RKO (cell line): ENCODE measurements around the gene PSMD7.
"Not testable (repeated sequence)": the region's sequence is repeated elsewhere in the genome, so short reads cannot be mapped to it uniquely, and the experiment has no call there.

Experiments used
- DNase-seq: peaks from one replicate; pipeline ENCODE4 v3.0.0-alpha.2; 2016; ENCODE audit warnings: low spot score

The PSMD7 gene

DNA sequence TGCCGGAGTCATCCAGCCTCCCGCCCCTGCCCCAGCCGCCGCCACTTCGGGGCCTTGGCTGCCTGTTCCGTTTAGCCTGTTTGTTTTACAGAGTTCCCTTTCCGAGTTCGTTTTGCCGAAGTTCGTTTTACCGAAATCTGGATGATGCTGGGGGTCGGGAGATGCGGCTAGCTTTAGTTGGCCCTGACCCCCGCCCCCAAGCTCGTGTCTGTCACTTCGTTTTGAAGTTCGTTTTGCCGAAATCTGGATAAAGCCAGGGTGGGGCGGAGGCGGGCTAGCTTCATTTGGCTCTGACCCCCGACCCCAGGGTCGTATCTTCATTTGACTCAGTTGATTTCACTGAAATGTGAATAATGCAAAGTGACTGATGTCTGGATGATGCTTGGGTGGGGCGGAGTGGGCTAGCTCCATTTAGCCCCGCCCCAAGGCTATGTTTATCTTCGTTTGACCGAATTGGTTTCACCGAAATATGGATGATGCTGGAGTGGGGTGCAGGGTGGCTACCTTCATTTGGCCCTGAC, 591 bp downstream of the PSMD7 start:
- DNase-seq = peak; percentile 46

DNA sequence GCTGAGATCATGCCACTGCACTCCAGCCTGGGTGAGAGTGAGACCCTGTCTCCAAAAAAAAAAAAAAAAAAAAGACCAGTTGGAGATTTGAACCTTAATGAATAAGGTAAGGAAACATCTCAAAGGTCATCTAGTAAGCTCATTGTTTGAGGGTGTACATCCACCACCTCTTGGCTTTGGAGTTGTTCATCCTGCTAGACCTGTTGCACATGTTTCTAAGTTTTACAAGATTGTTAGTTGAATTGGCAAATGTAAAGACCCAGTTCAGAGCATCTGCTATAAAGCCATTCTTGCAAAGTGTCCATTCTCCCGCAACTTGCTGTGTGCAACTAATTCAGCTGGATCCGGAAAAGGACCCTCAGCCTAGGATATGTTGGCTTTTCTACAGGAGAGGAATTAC, 1.5 kb downstream of the PSMD7 start:
- no peak for DNase-seq

DNA sequence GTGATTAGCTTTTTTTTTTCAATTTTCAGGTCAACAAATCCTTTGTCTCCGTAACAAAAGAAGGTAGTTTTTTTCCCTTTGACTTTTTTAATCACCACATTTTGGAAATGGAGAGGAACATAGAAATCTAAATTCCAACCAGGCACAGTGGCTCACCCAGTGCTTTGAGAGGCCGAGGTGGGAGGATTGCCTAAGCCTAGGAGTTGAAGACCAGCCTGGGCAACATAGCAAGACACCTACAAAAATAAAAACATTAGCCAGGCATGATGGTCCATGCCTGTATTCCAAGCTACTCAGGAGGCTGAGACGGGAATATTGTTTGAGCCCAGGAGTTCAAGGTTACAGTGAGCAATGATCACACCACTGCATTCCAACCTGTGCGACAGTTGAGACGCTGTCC, 5.7 kb downstream of the PSMD7 start:
- DNase-seq = no peak

DNA sequence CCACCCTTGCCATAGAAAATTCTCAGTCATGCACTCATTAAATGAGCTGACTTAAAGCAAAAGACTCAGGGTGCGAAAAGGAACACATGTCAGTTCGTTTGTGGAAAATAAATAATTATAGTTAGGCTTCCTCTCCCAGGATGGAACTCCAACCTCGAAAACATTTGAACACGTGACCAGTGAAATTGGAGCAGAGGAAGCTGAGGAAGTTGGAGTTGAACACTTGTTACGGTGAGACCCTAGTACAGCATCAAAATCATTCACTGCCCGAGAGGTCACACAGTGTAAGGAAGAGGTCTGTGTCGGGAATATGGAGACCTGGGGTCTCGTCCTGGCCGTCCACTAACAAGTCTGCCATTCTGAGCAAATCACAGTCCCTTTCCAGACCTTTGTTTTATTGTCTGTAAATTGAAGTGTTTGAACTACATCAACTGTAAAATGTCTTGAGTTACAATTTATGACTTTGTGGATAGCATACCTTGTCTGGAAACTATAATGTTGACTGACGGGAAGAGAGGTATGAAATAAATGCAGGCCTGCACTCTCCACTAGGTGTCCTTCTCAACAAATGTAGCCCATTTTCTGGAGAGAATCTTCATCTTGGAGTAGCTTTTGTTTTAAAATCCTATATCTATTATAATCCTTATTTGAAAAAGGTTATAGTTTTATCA, 7.7 kb downstream of the PSMD7 start:
- peak; percentile 46 for DNase-seq

DNA sequence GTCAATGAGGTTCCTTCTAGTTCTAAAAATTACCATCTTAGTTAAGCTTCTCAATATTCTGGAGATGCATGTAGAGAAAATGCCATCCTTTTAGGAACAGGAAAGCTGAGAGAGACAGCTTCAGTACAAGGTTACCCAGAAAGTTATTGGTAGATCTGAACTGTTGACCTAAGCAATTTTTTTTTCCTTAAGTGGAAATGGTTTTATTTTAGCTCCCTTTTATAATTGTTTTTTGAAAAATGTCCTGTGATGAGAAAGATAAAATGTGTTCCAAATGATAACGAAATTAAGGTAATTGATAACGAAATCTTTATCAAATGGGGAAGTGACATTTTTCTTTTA, 8.2 kb downstream of the PSMD7 start:
- no peak for DNase-seq

DNA sequence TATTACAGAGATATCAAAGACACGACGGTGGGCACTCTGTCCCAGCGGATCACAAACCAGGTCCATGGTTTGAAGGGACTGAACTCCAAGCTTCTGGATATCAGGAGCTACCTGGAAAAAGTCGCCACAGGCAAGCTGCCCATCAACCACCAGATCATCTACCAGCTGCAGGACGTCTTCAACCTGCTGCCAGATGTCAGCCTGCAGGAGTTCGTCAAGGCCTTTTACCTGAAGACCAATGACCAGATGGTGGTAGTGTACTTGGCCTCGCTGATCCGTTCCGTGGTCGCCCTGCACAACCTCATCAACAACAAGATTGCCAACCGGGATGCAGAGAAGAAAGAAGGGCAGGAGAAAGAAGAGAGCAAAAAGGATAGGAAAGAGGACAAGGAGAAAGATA, 8.7 kb downstream of the PSMD7 start:
- DNase-seq = no peak

DNA sequence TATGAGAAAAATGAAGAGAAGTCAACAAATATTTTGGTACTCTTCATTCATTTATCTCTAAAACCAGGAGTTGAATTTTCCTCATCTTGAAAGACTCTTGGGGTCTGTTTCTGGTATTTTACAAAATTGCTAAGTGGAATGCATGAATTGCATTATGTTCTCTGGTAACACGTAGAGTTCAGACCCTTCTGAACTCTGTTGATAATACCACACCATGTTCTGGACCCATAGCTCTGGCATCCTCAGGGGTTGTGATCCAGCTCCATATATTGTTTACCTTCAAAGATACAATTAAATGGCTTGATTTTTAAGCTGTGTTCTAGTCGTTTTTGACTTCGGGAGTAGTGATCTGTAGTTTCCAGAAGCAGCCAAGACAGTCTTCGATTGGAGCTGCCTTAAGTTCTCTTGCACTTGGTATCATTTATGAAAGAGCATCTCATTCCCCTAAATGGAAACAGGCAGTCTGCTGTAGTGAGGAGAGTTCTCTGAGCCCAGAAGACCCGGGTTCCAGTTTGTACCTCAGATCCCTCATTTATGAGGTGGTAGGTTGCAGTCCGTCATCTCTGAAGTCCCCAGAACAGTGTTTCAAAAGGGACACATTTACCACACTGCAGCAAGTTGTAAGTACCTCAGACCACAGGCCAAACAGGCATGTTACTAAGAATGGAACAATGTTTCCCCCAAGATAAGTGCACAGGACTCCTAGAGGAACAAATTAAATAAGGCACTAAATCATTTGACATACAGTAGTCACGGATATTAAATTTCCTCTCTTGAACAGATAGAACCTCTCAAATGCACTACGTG, 9.6 kb downstream of the PSMD7 start:
- no peak for DNase-seq

DNA sequence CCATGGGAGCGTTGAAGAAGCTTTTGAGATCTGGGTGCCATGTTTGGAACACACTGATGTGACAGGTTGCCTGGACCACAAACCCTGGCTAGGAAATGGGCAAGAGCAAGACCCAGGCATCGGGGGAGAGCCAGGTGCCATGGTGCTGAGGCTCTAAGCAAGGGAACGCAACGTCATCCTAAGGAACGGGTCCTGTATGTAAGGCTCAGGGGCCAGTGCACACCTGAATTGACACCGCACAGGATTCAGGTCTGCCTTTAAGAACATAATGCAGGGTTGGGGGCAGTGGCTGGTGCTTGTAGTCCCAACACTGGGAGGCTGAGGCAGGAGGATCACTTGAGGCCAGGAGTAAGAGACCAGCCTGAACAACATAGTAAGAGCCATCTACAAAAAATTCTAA, 10.8 kb downstream of the PSMD7 start:
- no peak for DNase-seq

DNA sequence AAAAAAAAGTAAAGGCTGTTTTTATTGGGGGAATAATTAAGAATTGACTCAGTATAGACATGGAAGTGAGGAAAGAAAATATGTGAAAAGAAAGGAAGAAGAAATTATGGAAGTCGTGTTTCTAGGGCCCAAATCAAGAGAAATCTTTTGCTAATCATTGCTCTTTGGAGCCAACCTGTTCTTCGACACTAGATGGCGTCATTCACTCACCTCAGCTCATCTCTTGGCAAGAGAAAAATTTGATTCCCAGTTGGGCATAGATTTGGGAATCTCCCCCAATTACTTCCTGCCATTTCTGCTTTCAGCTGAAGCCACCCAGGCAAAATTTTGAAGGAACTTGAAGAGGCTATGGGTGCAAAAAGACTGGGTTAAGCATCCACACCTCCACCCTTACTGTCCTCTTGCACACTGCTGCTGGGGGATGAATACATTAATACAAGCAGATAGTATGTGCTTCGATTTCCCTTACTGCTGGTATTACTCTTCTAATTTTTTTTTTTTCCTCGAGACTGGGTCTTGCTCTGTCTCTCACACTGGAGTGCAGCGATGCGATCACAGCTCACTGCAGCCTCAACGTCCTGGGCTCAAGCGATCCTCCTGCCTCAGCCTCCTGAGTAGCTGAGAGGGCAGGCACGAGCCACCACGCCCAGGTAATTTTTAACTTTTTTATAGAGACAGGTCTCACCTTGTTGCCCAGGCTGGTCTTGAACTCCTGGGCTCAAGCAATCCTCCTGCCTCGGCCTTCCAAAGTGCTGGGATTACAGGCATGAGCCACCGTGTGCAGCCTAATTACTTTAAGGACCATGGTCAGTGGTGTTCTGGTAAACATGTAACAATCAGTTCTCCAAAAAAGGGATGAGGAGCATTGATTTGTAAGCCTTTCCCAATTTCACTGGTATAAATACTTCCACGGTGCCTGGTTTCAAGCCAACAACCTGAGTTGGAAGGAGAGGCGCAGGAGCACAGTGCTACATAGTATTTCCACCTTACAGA, 13.5 kb downstream of the PSMD7 start:
- DNase-seq = peak; percentile 71

DNA sequence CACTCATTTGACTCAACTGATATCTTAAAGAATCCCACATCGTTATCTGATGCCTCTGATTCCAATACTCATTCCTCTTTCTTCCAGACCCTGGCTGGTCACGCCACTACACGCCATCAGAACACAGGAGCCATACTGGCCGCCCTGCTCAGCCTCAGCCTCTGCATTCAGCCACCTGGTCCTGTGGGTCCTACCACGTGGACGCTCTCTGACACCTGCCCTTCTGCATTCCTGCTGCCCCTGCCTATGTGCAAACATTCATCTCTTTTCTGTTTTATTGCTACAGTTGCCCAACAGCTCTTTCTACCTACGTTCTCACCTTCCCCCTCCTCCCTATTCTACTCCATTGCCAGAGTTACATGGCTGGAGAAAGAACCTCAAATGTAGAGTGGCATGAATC, 18.4 kb downstream of the PSMD7 start:
- DNase-seq = no peak

DNA sequence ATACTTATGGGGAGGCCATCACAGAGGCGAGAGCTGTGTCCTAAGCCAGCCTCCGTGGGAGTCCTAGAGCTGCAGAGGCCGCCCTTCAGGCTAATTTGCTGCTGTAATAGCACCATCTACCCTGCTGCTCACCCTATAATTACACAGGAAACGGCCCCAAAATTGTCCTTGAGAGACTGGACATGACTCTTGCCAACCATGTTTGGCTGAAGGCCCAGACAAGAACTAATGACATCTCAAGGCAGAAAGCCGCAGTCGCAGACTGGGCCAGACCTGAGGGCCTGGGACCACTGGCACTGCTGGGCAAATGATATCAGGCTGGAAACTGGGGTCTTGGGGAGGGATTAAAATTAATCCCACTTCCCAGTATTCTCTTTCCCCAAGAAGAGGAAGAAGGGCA, 24.1 kb downstream of the PSMD7 start:
- DNase-seq = no peak

DNA sequence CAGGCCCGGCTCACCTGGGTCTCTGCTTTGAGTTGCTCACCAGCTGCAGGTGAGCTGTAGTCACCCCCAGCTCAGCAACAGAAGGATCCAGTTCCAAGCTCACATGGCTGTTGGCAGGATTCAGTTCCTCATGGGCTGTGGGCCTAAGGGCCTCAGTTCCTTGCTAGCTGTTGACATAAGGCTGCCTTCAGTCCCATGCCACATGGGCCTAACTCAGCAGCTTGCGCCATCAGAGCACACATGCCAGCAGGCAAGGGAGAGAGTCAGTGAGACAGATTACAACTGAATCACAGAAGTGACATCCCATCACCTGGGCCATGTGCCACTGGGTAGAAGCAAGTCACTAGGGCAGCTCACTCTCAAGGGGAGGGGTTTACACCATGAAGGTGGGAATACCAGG, 24.7 kb downstream of the PSMD7 start:
- DNase-seq = no peak

DNA sequence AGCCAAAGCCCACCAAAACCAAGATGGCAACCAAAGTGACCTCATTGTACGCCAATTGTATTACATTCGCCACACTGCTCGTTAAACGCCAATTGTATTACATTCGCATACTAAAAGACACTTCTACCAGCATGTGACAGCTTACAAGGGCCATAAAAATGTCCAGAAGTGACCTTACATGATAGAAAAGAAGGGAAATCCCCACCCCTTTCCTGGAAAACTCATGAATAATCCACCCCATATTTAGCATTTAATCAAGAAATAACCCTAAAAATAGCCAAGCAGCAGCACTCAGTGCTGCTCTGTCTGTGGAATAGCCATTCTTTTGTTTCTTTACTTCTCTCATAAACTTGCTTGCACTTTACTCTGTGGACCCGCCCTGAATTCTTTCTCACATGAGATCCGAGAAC, 25.7 kb downstream of the PSMD7 start:
- DNase-seq = no peak

DNA sequence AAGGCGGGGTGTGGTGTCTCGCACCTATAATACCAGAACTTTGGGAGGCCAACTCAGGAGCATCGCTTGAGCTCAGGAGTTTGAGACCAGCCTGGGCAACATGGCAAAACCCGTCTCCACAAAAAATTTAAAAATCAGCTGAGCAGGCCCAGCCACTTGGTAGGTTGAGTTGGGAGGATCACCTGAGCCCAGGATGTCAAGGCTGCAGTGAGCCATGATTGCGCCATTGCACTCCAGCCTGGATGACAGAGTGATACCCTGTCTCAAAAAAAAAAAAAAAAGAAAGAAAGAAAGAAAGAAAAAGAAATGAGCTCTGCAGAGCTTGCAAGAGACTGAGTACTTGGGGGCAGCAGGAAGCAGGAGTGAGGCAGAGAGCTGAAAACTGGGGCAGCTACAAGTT, 28.2 kb downstream of the PSMD7 start:
- DNase-seq = not testable (repeated sequence)

DNA sequence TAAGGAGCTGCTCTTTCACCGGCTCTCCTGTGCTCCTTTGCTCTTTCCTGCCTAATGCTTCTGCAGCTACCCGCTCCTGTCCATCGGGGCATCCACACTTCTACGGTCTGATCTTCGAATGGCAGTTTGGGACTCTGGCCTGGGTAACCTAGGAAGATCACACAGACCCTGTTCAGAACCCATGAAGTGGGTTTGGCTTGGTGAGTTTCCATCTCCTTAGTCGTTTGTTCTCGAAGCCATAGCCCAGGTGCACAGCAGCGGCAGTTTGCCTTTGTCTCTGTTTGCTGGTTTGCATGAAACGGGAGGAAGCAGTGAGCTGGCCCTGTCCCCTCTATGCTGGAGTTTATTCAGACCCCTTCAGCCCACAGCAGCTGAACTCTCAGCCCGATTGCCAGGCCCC, 29.0 kb downstream of the PSMD7 start:
- no peak for DNase-seq

DNA sequence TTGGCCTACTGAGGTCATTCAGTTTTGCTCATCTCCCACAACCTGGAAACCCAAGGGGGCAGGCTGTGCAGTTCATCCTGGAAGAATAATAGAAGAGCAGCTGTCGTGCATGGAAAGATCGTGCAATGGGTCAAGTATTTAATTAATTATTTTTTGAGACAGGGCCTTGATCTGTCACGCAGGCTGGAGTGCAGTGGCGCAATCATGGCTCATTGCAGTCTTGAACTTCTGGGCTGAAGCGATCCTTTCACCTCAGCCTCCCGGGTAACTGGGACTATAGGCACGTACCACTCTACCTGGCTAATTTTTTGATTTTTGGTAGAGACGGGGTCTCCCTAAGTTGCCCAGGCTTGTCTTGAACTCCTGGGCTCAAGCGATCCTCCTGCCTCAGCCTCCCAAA, 31.7 kb downstream of the PSMD7 start:
- not testable (repeated sequence) for DNase-seq

DNA sequence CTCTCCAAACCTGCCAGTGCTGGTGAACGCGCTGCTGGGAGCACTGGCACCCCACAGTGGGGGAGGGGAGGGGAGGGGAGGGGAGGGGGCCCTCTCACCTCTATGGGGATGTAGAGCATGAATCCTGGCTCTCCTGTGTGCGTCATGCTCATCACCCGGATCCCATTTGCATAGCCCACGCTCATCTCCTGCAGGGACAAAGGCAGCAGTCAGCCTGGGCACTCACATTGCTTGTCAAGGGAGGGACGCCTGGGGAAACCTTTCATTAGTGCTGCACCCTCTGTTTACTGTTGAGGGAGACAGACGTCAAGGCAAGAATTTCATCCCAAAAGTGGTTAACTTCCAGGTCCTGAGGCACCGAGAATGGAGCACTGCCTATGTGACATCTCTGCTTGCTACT, 35.9 kb downstream of the PSMD7 start:
- not testable (repeated sequence) for DNase-seq

DNA sequence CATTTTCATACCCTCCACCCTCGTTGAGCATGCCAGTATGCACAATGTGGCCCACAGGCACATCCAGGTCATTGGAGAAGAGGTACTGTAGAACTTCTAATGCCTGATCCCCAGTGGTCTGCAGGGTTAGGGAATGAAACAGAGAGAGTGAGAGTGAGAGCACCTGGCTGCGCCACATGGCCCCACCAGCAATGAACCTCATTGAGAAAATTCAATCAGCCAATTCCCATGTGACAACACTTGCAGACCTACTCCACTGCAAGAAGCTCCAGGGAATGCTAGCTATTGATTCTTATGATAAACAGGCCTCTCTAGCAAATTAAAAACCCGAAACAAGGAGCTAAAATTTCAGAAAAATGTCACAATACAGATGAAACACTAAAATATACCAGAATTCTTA, 40.9 kb downstream of the PSMD7 start:
- not testable (repeated sequence) for DNase-seq

DNA sequence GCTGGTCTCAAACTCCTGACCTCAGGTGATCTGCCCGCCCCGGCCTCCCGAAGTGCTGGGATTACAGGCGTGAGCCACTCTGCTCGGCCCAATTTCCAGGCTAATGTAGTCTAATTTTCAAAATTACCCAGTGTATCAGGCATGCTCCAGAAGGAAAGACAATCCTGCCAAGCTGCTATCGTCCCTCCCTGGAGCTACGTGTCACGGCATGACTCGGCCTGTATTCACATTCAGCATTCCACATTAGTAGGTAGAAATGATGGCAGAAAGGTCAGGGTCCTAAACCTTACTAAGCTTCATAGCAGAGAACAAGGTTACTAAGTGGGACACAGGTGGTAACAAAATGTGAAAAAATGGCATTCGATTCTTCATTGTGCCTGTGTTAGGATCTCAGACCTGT, 42.6 kb downstream of the PSMD7 start:
- not testable (repeated sequence) for DNase-seq

DNA sequence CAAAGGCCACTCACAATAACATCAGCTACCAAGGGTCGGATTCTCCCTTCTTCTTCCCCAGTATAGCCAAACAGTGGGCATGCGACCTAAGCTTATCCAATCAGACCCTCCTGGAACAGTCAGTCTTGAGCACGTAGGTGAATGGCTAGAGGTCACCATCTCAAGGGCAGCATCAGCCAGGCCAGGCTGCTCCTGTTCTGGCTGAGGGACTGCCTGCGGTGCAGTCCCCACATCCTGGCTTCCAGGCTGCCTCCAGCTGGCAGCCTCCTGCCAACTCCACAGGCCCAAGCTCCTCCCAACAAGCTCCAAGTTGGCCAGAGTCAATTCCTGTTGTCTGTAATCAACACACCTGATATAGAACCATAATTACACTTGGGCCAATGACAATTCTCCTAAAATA, 56.4 kb downstream of the PSMD7 start:
- DNase-seq = not testable (repeated sequence)
